B cell (primary cell): ENCODE data around the gene HNRNPLL. TPM values are rescaled to one million over a fixed set of nuclear protein-coding genes. Genes with fewer than 3 reads are reported as not detected.

ENCODE experiments used
- ATAC-seq: fragments of 200-7000 bp; cut with Tn5 transposase; one replicate; pipeline ENCODE4 v1.10.0; 2021; ENCODE audit warnings: low read depth, mild to moderate bottlenecking, moderate number of reproducible peaks, moderate library complexity
- CTCF ChIA-PET: fragments of 350-600 bp; sonication (Branson Sonifier 250); formaldehyde crosslinking; loops from one replicate; lab custom pipeline; 2021; ENCODE audit warnings: antibody characterized with exemption, inconsistent platforms; lab: Charles Lee
- POLR2A ChIA-PET: fragments of 350-600 bp; sonication (Branson Sonifier 250); formaldehyde crosslinking; loops from one replicate; lab custom pipeline; 2021; ENCODE audit warnings: antibody characterized with exemption; lab: Charles Lee
- DNase-seq: peaks from one replicate; pipeline ENCODE4 v3.0.0; 2013
- H2AFZ ChIP-seq: 2 replicates; pipeline ENCODE4 v1.6.1; 2012; ENCODE audit warnings: mild to moderate bottlenecking, low read depth, low read length; ENCODE audit not compliant: insufficient read depth, poor library complexity, severe bottlenecking
- H3K27ac ChIP-seq, 2 donors: 1 replicate in 1 of 2; 2 replicates in 1 of 2; pipeline ENCODE4 v1.5.1; 2012 to 2013; ENCODE audit warnings: low read length in 2 of 2, mild to moderate bottlenecking in 2 of 2, moderate library complexity in 1 of 2
- H3K27me3 ChIP-seq, 4 experiments: fragments of 200-600 bp in 1 of 4; sonication (generic) in 1 of 4; replicated peaks in 1 of 4; 1 replicate in 2 of 4; 2 replicates in 2 of 4; pipeline versions ENCODE4 v1.6.1 to v1.7.0; 2013 to 2016; ENCODE audit warnings: low read length in 3 of 4, mild to moderate bottlenecking in 2 of 4, mixed read lengths in 1 of 4, moderate library complexity in 1 of 4; ENCODE audit not compliant: insufficient read depth in 4 of 4, control insufficient read depth in 3 of 4; ENCODE audit errors: control extremely low read depth in 1 of 4
- H3K36me3 ChIP-seq, 2 experiments: replicated peaks in 1 of 2; 1 replicate in 1 of 2; 2 replicates in 1 of 2; pipeline versions ENCODE4 v1.6.1 to v1.7.1; 2013; ENCODE audit warnings: low read length in 1 of 2; ENCODE audit not compliant: insufficient read depth in 2 of 2, control insufficient read depth in 1 of 2; ENCODE audit errors: control extremely low read depth in 1 of 2, extremely low read depth in 1 of 2
- H3K4me1 ChIP-seq, 2 donors: fragments of 200-600 bp in 1 of 2; sonication (generic) in 1 of 2; 1 replicate in 1 of 2; 2 replicates in 1 of 2; pipeline versions ENCODE4 v1.5.1 to v1.6.1; 2013 to 2017; ENCODE audit warnings: low read length in 2 of 2; ENCODE audit not compliant: control insufficient read depth in 2 of 2, insufficient read depth in 2 of 2
- H3K4me2 ChIP-seq: replicated peaks from 2 replicates; pipeline ENCODE3; 2012; ENCODE audit warnings: mild to moderate bottlenecking, low read depth, low read length; ENCODE audit not compliant: poor library complexity, severe bottlenecking
- H3K4me3 ChIP-seq, 5 experiments: fragments of 200-600 bp in 1 of 5; sonication (generic) in 1 of 5; 1 replicate in 3 of 5; 2 replicates in 2 of 5; pipeline versions ENCODE4 v1.5.1 to v1.7.0; 2011 to 2016; ENCODE audit warnings: low read length in 4 of 5, mild to moderate bottlenecking in 4 of 5, low read depth in 2 of 5, control low read depth in 1 of 5, moderate library complexity in 1 of 5; ENCODE audit not compliant: insufficient read depth in 1 of 5; ENCODE audit errors: control extremely low read depth in 1 of 5, extremely low read depth in 1 of 5
- H3K79me2 ChIP-seq: fragments of 200-600 bp; sonication (generic); one replicate; pipeline ENCODE4 v1.6.0; 2016; ENCODE audit warnings: low read length; ENCODE audit not compliant: control insufficient read depth, insufficient read depth
- H3K9ac ChIP-seq: fragments of 200-600 bp; sonication (generic); 2 replicates; pipeline ENCODE4 v1.6.1; 2017; ENCODE audit warnings: mild to moderate bottlenecking, low read length, moderate library complexity
- H3K9me3 ChIP-seq, 3 donors: one replicate each; pipeline versions ENCODE4 v1.6.1 to v1.7.1; 2013; ENCODE audit warnings: low read length in 2 of 3; ENCODE audit not compliant: control insufficient read depth in 2 of 3, insufficient read depth in 1 of 3; ENCODE audit errors: control extremely low read depth in 1 of 3
- H4K20me1 ChIP-seq: 2 replicates; pipeline ENCODE4 v1.6.0; 2012; ENCODE audit warnings: mild to moderate bottlenecking, low read length; ENCODE audit not compliant: insufficient read depth, control insufficient read depth, poor library complexity, severe bottlenecking
- H3K27ac Mint-ChIP-seq: one replicate; pipeline ENCODE4 v1.8.0; 2021; ENCODE audit warnings: mixed read lengths
- H3K27me3 Mint-ChIP-seq: one replicate; pipeline ENCODE4 v1.8.0; 2021; ENCODE audit warnings: mixed read lengths
- H3K4me1 Mint-ChIP-seq: one replicate; pipeline ENCODE4 v1.8.0; 2021; ENCODE audit warnings: mixed read lengths
- H3K4me3 Mint-ChIP-seq: one replicate; pipeline ENCODE4 v1.8.0; 2021; ENCODE audit warnings: mixed read lengths
- H3K9me3 Mint-ChIP-seq: one replicate; pipeline ENCODE4 v1.8.0; 2022; ENCODE audit warnings: mixed read lengths; ENCODE audit not compliant: insufficient read depth
- EZH2 ChIP-seq: IDR thresholded peaks from 2 replicates; pipeline ENCODE4 v1.6.1; 2012; ENCODE audit warnings: borderline replicate concordance, low read depth, mild to moderate bottlenecking, moderate library complexity, low read length; ENCODE audit not compliant: insufficient read depth, poor library complexity, severe bottlenecking
- WGBS: methylation state at CpG from one replicate; pipeline ENCODE4 v1.1.5; 2013; ENCODE audit warnings: missing lambda C conversion rate; ENCODE audit not compliant: insufficient coverage; 5-methylcytosine and 5-hydroxymethylcytosine counted together
- intact Hi-C: fragments of 100-400 bp; cut with micrococcal nuclease; formaldehyde crosslinking; loops from one replicate; pipeline ENCODE4 v1.10.0; 2022
- polyA plus RNA-seq: library from polyadenylated mRNA; depleted of rRNA; stranded (reverse); fragments of >200 nt; gene quantifications from 2 replicates; pipeline ENCODE4 v1.2.3, GENCODE V29; 2012
- total RNA-seq, 2 donors: library from RNA; stranded (reverse); fragments of 120-200 nt in 1 of 2; gene quantifications; 1 replicate in 1 of 2; 2 replicates in 1 of 2; pipeline versions ENCODE4 v1.2.3 to v1.2.4, GENCODE V29; 2013 to 2022
- TF ChIP-seq, protein P1 (sequence below): fragments of 200-600 bp; IDR thresholded peaks from one replicate; pipeline ENCODE4 v1.8.0; 2022; ENCODE audit warnings: antibody characterized with exemption, mild to moderate bottlenecking

HNRNPLL gene
- total and polyA plus RNA-seq, 2 donors (not counting 1 experiment from before 2014, with no cell fraction given), result 2.1 to 6.7 TPM

- DNase-seq (no peak), ATAC-seq (no peak)
- intact Hi-C loops, result no loop called here
- H3K4me2 ChIP-seq, result no peak overlapping the region
- Mint-ChIP-seq H3K4me3 (no peak overlapping the region), H3K27me3 (peaks cover 28% of the 10 kb centered on the region), H3K27ac (no peak overlapping the region), H3K9me3 (no peaks in the 10 kb centered on the region), H3K4me1 (peaks cover 13% of the 10 kb centered on the region)
- POLR2A ChIA-PET, result interaction anchor here (1.5 kb wide), 1 partner anchor 152 kb away, joined by 5 read pairs; the partner anchor contains the start of gene SRSF7
- H3K4me1 ChIP-seq, result peaks cover 6 to 17% of the 10 kb centered on the region in 2 donors
- no peaks in the 10 kb centered on the region for H3K79me2 ChIP-seq
- H3K9ac ChIP-seq, result no peak overlapping the region
- H3K27me3 ChIP-seq, result peaks cover 0 to 24% (median 8%) of the 10 kb centered on the region in 4 experiments
- no peak overlapping the region for H3K27ac ChIP-seq
- peaks cover 0 to 11% (median 0%) of the 10 kb centered on the region in 3 donors for H3K9me3 ChIP-seq
- H3K36me3 ChIP-seq, result no peaks in the 10 kb centered on the region
- CTCF ChIA-PET, result interaction anchor here (1.5 to 1.7 kb wide), 2 partner anchors 15 to 17 kb away, joined by 3 to 13 read pairs; no protein-coding TSS in a partner anchor
- H2AFZ ChIP-seq, result no peak overlapping the region
- no peak for TF ChIP-seq EZH2
- TF ChIP-seq, protein P1, sequence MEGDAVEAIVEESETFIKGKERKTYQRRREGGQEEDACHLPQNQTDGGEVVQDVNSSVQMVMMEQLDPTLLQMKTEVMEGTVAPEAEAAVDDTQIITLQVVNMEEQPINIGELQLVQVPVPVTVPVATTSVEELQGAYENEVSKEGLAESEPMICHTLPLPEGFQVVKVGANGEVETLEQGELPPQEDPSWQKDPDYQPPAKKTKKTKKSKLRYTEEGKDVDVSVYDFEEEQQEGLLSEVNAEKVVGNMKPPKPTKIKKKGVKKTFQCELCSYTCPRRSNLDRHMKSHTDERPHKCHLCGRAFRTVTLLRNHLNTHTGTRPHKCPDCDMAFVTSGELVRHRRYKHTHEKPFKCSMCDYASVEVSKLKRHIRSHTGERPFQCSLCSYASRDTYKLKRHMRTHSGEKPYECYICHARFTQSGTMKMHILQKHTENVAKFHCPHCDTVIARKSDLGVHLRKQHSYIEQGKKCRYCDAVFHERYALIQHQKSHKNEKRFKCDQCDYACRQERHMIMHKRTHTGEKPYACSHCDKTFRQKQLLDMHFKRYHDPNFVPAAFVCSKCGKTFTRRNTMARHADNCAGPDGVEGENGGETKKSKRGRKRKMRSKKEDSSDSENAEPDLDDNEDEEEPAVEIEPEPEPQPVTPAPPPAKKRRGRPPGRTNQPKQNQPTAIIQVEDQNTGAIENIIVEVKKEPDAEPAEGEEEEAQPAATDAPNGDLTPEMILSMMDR, result no peak
- H3K4me3 ChIP-seq, result no peak overlapping the region
- WGBS, result no CpG with 5 or more reads among the region's 1 CpG
- no peaks in the 10 kb centered on the region for H4K20me1 ChIP-seq
Observed at GRCh38 chr2:38598991-38599295, 3.8 kb downstream of the HNRNPLL start.

- Mint-ChIP-seq H3K4me3 (no peak overlapping the region), H3K9me3 (no peaks in the 10 kb centered on the region), H3K27ac (no peak overlapping the region), H3K4me1 (peaks cover 7% of the 10 kb centered on the region), H3K27me3 (peaks cover 27% of the 10 kb centered on the region)
- DNase-seq, result no peak
- no peak overlapping the region for H3K4me3 ChIP-seq
- H3K4me2 ChIP-seq, result no peak overlapping the region
- intact Hi-C loops, result no loop called here
- H4K20me1 ChIP-seq, result no peaks in the 10 kb centered on the region
- peaks cover 0 to 18% (median 5%) of the 10 kb centered on the region in 4 experiments for H3K27me3 ChIP-seq
- H3K27ac ChIP-seq, result no peak overlapping the region
- 100% methylated on average over 2 of the region's 5 CpGs for WGBS
- CTCF ChIA-PET, result interaction anchor here (0.5 to 1.7 kb wide), 3 partner anchors 15 to 161 kb away, joined by 3 to 13 read pairs (median 4); no protein-coding TSS in a partner anchor
- TF ChIP-seq EZH2, result no peak
- TF ChIP-seq, protein P1, result no peak
- H3K9ac ChIP-seq, result no peak overlapping the region
- H3K36me3 ChIP-seq, result no peaks in the 10 kb centered on the region
- H3K79me2 ChIP-seq, result no peaks in the 10 kb centered on the region
- H3K4me1 ChIP-seq, result peaks cover under 1 to 11% of the 10 kb centered on the region in 2 donors
- H2AFZ ChIP-seq, result no peak overlapping the region
- no peak for ATAC-seq
- POLR2A ChIA-PET, result interaction anchor here (1.5 kb wide), 1 partner anchor 153 kb away, joined by 5 read pairs; the partner anchor contains the start of gene SRSF7
- H3K9me3 ChIP-seq, result peaks cover 0 to 10% (median 0%) of the 10 kb centered on the region in 3 donors
Observed at GRCh38 chr2:38598200-38598990, 4.3 kb downstream of the HNRNPLL start.
